Rectal smooth muscle tissue (tissue), 1 donor: ENCODE measurements around the gene PTPRG.
"Not testable (repeated sequence)": the region's sequence is repeated elsewhere in the genome, so short reads cannot be mapped to it uniquely, and the experiment has no call there.

ENCODE experiments used
- H3K27ac ChIP-seq: one replicate; pipeline ENCODE4 v1.7.0; 2013; ENCODE audit warnings: low read depth, low read length, inconsistent platforms
- H3K27me3 ChIP-seq: one replicate; pipeline ENCODE4 v1.7.0; 2013; ENCODE audit warnings: low read length; ENCODE audit not compliant: control insufficient read depth, insufficient read depth
- H3K36me3 ChIP-seq: one replicate; pipeline ENCODE4 v1.7.0; 2013; ENCODE audit warnings: low read length; ENCODE audit not compliant: control insufficient read depth, insufficient read depth
- H3K4me1 ChIP-seq: one replicate; pipeline ENCODE4 v1.7.0; 2013; ENCODE audit warnings: low read length; ENCODE audit not compliant: control insufficient read depth, insufficient read depth
- H3K4me3 ChIP-seq: one replicate; pipeline ENCODE4 v1.7.0; 2013; ENCODE audit warnings: low read length
- H3K9ac ChIP-seq: one replicate; pipeline ENCODE4 v1.7.0; 2013; ENCODE audit warnings: low read length

Gene PTPRG

GRCh38 chr3:61714225-61714624 lies 152.9 kb downstream of the PTPRG start:
- H3K27ac ChIP-seq, result no peak overlapping the region
- H3K9ac ChIP-seq, result no peak overlapping the region
- H3K27me3 ChIP-seq, result no peaks in the 10 kb centered on the region
- H3K36me3 ChIP-seq, result no peaks in the 10 kb centered on the region
- no peaks in the 10 kb centered on the region for H3K4me1 ChIP-seq
- no peak overlapping the region for H3K4me3 ChIP-seq

GRCh38 chr3:61715886-61716527 lies 154.6 kb downstream of the PTPRG start:
- Histone ChIP-seq H3K9ac (no peak overlapping the region), H3K4me1 (no peaks in the 10 kb centered on the region), H3K36me3 (no peaks in the 10 kb centered on the region), H3K27me3 (no peaks in the 10 kb centered on the region), H3K4me3 (no peak overlapping the region), H3K27ac (no peak overlapping the region)

- H3K4me1 ChIP-seq, H3K9ac ChIP-seq, H3K36me3 ChIP-seq, H3K27ac ChIP-seq, H3K4me3 ChIP-seq, H3K27me3 ChIP-seq: not testable (repeated sequence)
Measured at GRCh38 chr3:61716693-61717092, 155.3 kb downstream of the PTPRG start.

GRCh38 chr3:61718565-61718964 lies 157.2 kb downstream of the PTPRG start:
- no peak overlapping the region for H3K4me3 ChIP-seq
- H3K27ac ChIP-seq, result no peak overlapping the region
- H3K27me3 ChIP-seq, result no peaks in the 10 kb centered on the region
- no peaks in the 10 kb centered on the region for H3K36me3 ChIP-seq
- H3K4me1 ChIP-seq, result peaks cover 2% of the 10 kb centered on the region
- no peak overlapping the region for H3K9ac ChIP-seq

- Histone ChIP-seq H3K27ac (no peak overlapping the region), H3K36me3 (no peaks in the 10 kb centered on the region), H3K4me1 (peaks cover 2% of the 10 kb centered on the region), H3K9ac (no peak overlapping the region), H3K4me3 (no peak overlapping the region), H3K27me3 (no peaks in the 10 kb centered on the region)
Measured at GRCh38 chr3:61719278-61719977, 158.1 kb downstream of the PTPRG start.

DNA sequence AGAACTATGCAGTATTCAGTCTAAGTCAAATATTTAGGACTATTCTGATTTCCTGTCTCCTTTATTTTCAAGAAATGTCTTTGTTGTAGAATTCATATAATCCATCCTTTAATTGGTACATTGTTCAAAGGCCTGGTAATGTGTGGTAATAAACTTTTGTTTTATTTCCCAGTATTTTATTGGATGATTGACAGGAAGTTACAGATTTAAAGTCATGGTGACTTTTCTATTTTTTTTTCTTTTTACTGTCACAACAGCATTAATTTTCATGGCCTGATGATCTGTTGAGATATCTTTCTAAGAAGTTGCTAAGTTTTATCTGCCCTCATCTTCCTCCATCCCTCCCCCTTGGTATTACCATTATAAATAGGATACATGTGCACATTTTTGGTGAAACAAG lies 161.7 kb downstream of the PTPRG start:
- Histone ChIP-seq H3K27me3 (no peaks in the 10 kb centered on the region), H3K4me3 (no peak overlapping the region), H3K36me3 (no peaks in the 10 kb centered on the region), H3K9ac (no peak overlapping the region), H3K27ac (no peak overlapping the region), H3K4me1 (peaks cover 2% of the 10 kb centered on the region)

DNA sequence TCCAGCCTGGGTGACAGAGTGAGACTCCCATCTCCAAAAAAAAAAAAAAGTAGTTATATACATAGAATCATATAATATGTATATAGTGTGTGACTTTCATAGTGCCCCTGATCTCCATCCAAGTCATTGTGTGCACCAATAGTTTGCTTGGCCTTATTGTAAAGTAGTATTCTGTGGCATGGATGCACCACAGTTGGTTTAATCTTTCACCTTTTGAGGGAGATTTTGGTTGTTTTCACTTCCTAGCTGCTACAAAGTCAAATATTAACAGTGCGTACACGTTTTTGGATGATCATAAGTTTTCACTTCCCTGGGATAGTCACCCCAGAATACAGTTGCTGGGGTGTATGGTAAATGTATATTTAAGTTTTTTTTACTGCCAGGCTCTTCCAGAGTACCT lies 162.8 kb downstream of the PTPRG start:
- Histone ChIP-seq H3K36me3 (no peaks in the 10 kb centered on the region), H3K27me3 (no peaks in the 10 kb centered on the region), H3K9ac (no peak overlapping the region), H3K27ac (no peak overlapping the region), H3K4me1 (peaks cover 2% of the 10 kb centered on the region), H3K4me3 (no peak overlapping the region)

GRCh38 chr3:61724801-61725200 lies 163.4 kb downstream of the PTPRG start:
- Histone ChIP-seq H3K4me1 (peaks cover 2% of the 10 kb centered on the region), H3K36me3 (no peaks in the 10 kb centered on the region), H3K4me3 (no peak overlapping the region), H3K9ac (no peak overlapping the region), H3K27ac (no peak overlapping the region), H3K27me3 (no peaks in the 10 kb centered on the region)

- Histone ChIP-seq H3K27ac (no peak overlapping the region), H3K4me3 (no peak overlapping the region), H3K4me1 (peaks cover 2% of the 10 kb centered on the region), H3K27me3 (no peaks in the 10 kb centered on the region), H3K9ac (no peak overlapping the region), H3K36me3 (no peaks in the 10 kb centered on the region)
Measured at GRCh38 chr3:61725851-61726333, 164.5 kb downstream of the PTPRG start.

GRCh38 chr3:61727435-61727834 lies 166.1 kb downstream of the PTPRG start:
- Histone ChIP-seq H3K9ac (no peak overlapping the region), H3K36me3 (no peaks in the 10 kb centered on the region), H3K4me3 (no peak overlapping the region), H3K27me3 (no peaks in the 10 kb centered on the region), H3K27ac (no peak overlapping the region), H3K4me1 (no peaks in the 10 kb centered on the region)

DNA sequence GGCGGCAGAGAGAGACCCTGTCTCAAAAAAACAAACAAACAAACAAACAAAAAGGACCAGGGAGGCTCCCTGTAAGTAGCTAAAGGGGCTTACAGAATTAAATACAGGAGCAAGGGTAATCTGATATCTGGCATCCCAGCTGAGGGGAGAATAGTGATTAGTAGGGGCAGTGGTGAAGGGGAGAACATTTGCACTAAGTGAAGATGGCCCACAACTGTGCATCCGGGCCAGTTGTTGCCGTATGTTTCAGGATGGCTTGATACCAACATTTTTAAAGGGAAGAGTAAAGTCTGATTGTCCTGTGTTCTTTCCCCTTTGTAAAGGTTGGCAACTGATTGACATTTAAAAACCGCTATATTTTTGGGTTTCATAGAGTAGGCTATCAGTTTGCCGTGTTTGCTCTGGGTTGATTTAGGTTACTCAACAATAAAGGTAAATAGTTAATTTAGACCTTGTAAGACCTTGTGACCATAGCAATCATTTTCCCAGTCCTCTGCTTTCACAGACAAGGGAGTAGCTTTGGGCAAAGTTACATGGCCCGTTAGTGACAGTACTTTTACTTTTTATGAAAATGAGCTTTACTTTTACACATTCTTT lies 167.8 kb downstream of the PTPRG start:
- no peak overlapping the region for H3K27ac ChIP-seq
- no peaks in the 10 kb centered on the region for H3K27me3 ChIP-seq
- no peak overlapping the region for H3K4me3 ChIP-seq
- H3K36me3 ChIP-seq, result no peaks in the 10 kb centered on the region
- H3K4me1 ChIP-seq, result no peaks in the 10 kb centered on the region
- H3K9ac ChIP-seq, result no peak overlapping the region

DNA sequence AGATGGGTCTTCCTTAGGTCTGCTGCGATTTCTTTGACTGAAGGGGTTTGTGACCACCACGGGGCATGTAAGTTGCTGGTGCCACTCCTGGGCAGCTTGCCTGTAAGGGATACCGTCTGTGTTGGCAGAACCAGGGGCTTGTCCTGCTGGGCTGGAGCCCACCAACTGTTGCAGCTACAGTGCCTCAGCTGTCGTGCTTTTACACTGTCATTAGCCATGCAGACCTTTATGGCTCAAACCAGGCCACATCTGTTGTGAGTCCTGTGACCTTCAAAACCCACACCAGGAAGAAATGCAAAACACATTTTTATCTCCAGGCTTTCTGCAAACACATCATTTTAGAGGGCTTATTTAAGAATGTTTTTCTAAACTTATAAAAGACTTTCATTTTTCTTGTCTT lies 168.7 kb downstream of the PTPRG start:
- Histone ChIP-seq H3K4me1 (no peaks in the 10 kb centered on the region), H3K27me3 (no peaks in the 10 kb centered on the region), H3K9ac (no peak overlapping the region), H3K4me3 (no peak overlapping the region), H3K27ac (no peak overlapping the region), H3K36me3 (no peaks in the 10 kb centered on the region)
